ENCODE data around the gene ATXN1. TPM values are rescaled to one million over a fixed set of nuclear protein-coding genes. Genes with fewer than 3 reads are reported as not detected.

The ATXN1 gene
- total and polyA plus RNA-seq, 2 of the 13 experiments (the other 11 are each of a cell fraction or from before 2014, with no cell fraction given): 20.7 to 39.5 TPM

DNA sequence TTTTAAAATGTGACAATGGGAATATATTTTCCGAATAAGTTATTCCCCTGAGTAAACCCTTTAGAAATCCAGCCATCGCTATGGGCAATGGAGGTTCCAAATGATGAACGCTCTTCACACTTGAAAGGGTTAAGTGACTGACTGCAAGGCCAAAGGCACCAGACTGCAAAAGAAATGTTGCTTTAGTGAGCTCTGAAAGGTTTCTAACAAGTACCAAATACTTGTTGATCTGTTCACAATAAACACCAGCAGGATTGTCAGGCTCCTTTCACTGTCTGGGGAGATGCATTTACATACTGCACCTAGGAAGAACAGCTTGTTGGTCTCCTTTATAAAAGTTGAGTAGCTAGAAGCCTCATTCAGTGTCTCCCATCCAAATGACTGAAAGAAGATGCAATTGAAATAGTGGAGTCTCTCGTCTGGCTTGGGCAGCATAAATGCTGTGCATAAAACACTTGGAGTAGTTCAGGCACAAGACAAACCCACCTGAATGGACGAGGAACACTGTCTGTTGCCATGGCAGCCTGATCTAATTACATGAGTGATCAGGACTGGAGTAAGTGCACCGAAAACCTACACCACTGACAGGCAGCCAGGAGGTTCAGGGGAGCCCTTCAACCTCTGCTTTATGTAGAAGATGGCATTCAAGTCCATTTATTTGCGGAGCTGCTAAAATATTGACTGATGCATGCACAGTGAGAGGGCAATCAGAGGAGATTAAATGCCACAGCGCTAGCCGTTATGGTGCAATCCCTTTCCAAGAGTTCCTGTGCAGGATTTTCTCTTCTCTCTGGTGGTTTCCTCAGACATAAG, 2.9 kb downstream of the ATXN1 start (continued):
- TF ChIP-seq, protein P1, sequence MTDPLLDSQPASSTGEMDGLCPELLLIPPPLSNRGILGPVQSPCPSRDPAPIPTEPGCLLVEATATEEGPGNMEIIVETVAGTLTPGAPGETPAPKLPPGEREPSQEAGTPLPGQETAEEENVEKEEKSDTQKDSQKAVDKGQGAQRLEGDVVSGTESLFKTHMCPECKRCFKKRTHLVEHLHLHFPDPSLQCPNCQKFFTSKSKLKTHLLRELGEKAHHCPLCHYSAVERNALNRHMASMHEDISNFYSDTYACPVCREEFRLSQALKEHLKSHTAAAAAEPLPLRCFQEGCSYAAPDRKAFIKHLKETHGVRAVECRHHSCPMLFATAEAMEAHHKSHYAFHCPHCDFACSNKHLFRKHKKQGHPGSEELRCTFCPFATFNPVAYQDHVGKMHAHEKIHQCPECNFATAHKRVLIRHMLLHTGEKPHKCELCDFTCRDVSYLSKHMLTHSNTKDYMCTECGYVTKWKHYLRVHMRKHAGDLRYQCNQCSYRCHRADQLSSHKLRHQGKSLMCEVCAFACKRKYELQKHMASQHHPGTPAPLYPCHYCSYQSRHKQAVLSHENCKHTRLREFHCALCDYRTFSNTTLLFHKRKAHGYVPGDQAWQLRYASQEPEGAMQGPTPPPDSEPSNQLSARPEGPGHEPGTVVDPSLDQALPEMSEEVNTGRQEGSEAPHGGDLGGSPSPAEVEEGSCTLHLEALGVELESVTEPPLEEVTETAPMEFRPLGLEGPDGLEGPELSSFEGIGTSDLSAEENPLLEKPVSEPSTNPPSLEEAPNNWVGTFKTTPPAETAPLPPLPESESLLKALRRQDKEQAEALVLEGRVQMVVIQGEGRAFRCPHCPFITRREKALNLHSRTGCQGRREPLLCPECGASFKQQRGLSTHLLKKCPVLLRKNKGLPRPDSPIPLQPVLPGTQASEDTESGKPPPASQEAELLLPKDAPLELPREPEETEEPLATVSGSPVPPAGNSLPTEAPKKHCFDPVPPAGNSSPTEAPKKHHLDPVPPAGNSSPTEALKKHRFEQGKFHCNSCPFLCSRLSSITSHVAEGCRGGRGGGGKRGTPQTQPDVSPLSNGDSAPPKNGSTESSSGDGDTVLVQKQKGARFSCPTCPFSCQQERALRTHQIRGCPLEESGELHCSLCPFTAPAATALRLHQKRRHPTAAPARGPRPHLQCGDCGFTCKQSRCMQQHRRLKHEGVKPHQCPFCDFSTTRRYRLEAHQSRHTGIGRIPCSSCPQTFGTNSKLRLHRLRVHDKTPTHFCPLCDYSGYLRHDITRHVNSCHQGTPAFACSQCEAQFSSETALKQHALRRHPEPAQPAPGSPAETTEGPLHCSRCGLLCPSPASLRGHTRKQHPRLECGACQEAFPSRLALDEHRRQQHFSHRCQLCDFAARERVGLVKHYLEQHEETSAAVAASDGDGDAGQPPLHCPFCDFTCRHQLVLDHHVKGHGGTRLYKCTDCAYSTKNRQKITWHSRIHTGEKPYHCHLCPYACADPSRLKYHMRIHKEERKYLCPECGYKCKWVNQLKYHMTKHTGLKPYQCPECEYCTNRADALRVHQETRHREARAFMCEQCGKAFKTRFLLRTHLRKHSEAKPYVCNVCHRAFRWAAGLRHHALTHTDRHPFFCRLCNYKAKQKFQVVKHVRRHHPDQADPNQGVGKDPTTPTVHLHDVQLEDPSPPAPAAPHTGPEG (CRISPR knock-in tag; IDR thresholded peaks at IDR 0.05): no peak
- TF ChIP-seq ZNF614 (CRISPR knock-in tag; IDR thresholded peaks at IDR 0.05; ENCODE audit: borderline replicate concordance) (0 out of 2 replicates have a peak, but pooled peaks have one; percentile 17), ZNF605 (CRISPR knock-in tag; IDR thresholded peaks at IDR 0.05) (no peak), DMAP1 (CRISPR knock-in tag; IDR thresholded peaks at IDR 0.05) (no peak), MED8 (CRISPR knock-in tag; IDR thresholded peaks at IDR 0.05; ENCODE audit: insufficient replicate concordance) (no peak), ZNF33B (CRISPR knock-in tag; IDR thresholded peaks at IDR 0.05) (no peak), ZNF251 (CRISPR knock-in tag; IDR thresholded peaks at IDR 0.05) (no peak), CEBPG (CRISPR knock-in tag; IDR thresholded peaks at IDR 0.05) (peak; percentile 76), ZNF335 (CRISPR knock-in tag; IDR thresholded peaks at IDR 0.05) (peak; percentile 71; the same call in 1 of the 2 replicates), NFE2 (CRISPR knock-in tag; IDR thresholded peaks at IDR 0.05) (no peak), HES4 (CRISPR knock-in tag; IDR thresholded peaks at IDR 0.05; ENCODE audit: borderline replicate concordance) (no peak), KDM2A (CRISPR knock-in tag; IDR thresholded peaks at IDR 0.05; ENCODE audit: borderline replicate concordance, low read depth) (0 out of 2 replicates have a peak, but pooled peaks have one; percentile 22), ZNF414 (CRISPR knock-in tag; IDR thresholded peaks at IDR 0.05) (no peak), GATAD2A (CRISPR knock-in tag; IDR thresholded peaks at IDR 0.05) (0 out of 2 replicates have a peak, but pooled peaks have one; percentile 11), ZNF180 (CRISPR knock-in tag; IDR thresholded peaks at IDR 0.05; ENCODE audit: borderline replicate concordance, low read depth) (no peak), ZSCAN20 (CRISPR knock-in tag; IDR thresholded peaks at IDR 0.05; ENCODE audit: borderline replicate concordance) (no peak)
- TF ChIP-seq, protein P2, sequence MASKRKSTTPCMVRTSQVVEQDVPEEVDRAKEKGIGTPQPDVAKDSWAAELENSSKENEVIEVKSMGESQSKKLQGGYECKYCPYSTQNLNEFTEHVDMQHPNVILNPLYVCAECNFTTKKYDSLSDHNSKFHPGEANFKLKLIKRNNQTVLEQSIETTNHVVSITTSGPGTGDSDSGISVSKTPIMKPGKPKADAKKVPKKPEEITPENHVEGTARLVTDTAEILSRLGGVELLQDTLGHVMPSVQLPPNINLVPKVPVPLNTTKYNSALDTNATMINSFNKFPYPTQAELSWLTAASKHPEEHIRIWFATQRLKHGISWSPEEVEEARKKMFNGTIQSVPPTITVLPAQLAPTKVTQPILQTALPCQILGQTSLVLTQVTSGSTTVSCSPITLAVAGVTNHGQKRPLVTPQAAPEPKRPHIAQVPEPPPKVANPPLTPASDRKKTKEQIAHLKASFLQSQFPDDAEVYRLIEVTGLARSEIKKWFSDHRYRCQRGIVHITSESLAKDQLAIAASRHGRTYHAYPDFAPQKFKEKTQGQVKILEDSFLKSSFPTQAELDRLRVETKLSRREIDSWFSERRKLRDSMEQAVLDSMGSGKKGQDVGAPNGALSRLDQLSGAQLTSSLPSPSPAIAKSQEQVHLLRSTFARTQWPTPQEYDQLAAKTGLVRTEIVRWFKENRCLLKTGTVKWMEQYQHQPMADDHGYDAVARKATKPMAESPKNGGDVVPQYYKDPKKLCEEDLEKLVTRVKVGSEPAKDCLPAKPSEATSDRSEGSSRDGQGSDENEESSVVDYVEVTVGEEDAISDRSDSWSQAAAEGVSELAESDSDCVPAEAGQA (IDR thresholded peaks at IDR 0.05; ENCODE audit: low read depth): no peak
- TF ChIP-seq, protein P2 (CRISPR knock-in tag; IDR thresholded peaks at IDR 0.05; ENCODE audit: borderline replicate concordance): no peak
